Activated naive CD8-positive, alpha-beta T cell treated with anti-CD3 and anti-CD28 coated beads, Interleukin-2, amount 50 U/mL, for 16 hours (primary cell): Measurements from ENCODE around the gene ABHD17B.

Experiments
- DNase-seq: peaks from one replicate; pipeline ENCODE4 v3.0.0-alpha.2; 2020; ENCODE audit warnings: low read depth, low spot score

The ABHD17B gene

GRCh38 chr9:71878327-71879274 lies 32.4 kb downstream of the ABHD17B start:
- no peak for DNase-seq

GRCh38 chr9:71876829-71877228 lies 34.2 kb downstream of the ABHD17B start:
- DNase-seq, result no peak

- no peak for DNase-seq
These were observed 34.9 kb downstream of the ABHD17B start for GRCh38 chr9:71876106-71876505.

GRCh38 chr9:71875345-71875744 lies 35.6 kb downstream of the ABHD17B start:
- no peak for DNase-seq

- DNase-seq, result no peak
These were observed 47.4 kb downstream of the ABHD17B start for GRCh38 chr9:71863631-71864030.

- DNase-seq, result no peak
These were observed 49.4 kb downstream of the ABHD17B start for GRCh38 chr9:71861618-71862017.

- no peak for DNase-seq
These were observed 51.1 kb downstream of the ABHD17B start for GRCh38 chr9:71859939-71860338.

GRCh38 chr9:71858812-71859211 lies 52.2 kb downstream of the ABHD17B start:
- DNase-seq, result no peak

- DNase-seq, result no peak
These were observed 52.7 kb downstream of the ABHD17B start for GRCh38 chr9:71858102-71858798.

- DNase-seq, result no peak
These were observed 53.8 kb downstream of the ABHD17B start for GRCh38 chr9:71857159-71857558.

- DNase-seq, result no peak
These were observed 56.2 kb downstream of the ABHD17B start for GRCh38 chr9:71854811-71855210.

- DNase-seq, result no peak
These were observed 57.9 kb downstream of the ABHD17B start for GRCh38 chr9:71853084-71853483.

GRCh38 chr9:71850996-71851395 lies 60.0 kb downstream of the ABHD17B start:
- no peak for DNase-seq

GRCh38 chr9:71847892-71848291 lies 63.1 kb downstream of the ABHD17B start:
- no peak for DNase-seq

- DNase-seq, result no peak
These were observed 66.2 kb downstream of the ABHD17B start for GRCh38 chr9:71844808-71845207.

- DNase-seq, result no peak
These were observed 71.3 kb downstream of the ABHD17B start for GRCh38 chr9:71839668-71840067.

GRCh38 chr9:71835596-71835995 lies 75.4 kb downstream of the ABHD17B start:
- no peak for DNase-seq

- no peak for DNase-seq
These were observed 80.1 kb downstream of the ABHD17B start for GRCh38 chr9:71830929-71831328.

- no peak for DNase-seq
These were observed 80.8 kb downstream of the ABHD17B start for GRCh38 chr9:71830153-71830552.

- no peak for DNase-seq
These were observed 84.7 kb downstream of the ABHD17B start for GRCh38 chr9:71826279-71826678.

GRCh38 chr9:71824257-71824656 lies 86.7 kb downstream of the ABHD17B start:
- no peak for DNase-seq

- DNase-seq, result no peak
These were observed 88.1 kb downstream of the ABHD17B start for GRCh38 chr9:71822935-71823334.

- no peak for DNase-seq
These were observed 88.5 kb downstream of the ABHD17B start for GRCh38 chr9:71822456-71822855.
